Lower lobe of right lung (tissue), 2 donors: Measurements from ENCODE around the gene HOXA6. TPM values are rescaled to one million over a fixed set of nuclear protein-coding genes. Genes with fewer than 3 reads are reported as not detected.

Experiments
- ATAC-seq, 2 donors: fragments of 200-7000 bp; cut with Tn5 transposase; one replicate each; pipeline ENCODE4 v1.9.1; 2020 to 2022; ENCODE audit warnings: mild to moderate bottlenecking in 2 of 2, moderate library complexity in 2 of 2
- DNase-seq: peaks from one replicate; pipeline ENCODE4 v3.0.0-alpha.2; 2020
- H3K27ac ChIP-seq: fragments of 200-600 bp; one replicate; pipeline ENCODE4 v1.8.0; 2022
- H3K27me3 ChIP-seq: fragments of 200-600 bp; one replicate; pipeline ENCODE4 v1.8.0; 2022; ENCODE audit warnings: low read depth
- H3K36me3 ChIP-seq: fragments of 200-600 bp; one replicate; pipeline ENCODE4 v1.8.0; 2022; ENCODE audit warnings: mild to moderate bottlenecking
- H3K4me1 ChIP-seq: fragments of 200-600 bp; one replicate; pipeline ENCODE4 v1.8.0; 2022
- H3K4me3 ChIP-seq: fragments of 200-600 bp; one replicate; pipeline ENCODE4 v1.8.0; 2022; ENCODE audit warnings: mild to moderate bottlenecking
- H3K9me3 ChIP-seq: fragments of 200-600 bp; one replicate; pipeline ENCODE4 v1.8.0; 2022
- CTCF ChIP-seq: fragments of 200-600 bp; IDR thresholded peaks from one replicate; pipeline ENCODE4 v1.8.0; 2022; ENCODE audit warnings: antibody characterized with exemption, mild to moderate bottlenecking
- intact Hi-C: fragments of 100-400 bp; cut with DNase I; formaldehyde crosslinking; loops from one replicate; pipeline ENCODE4 v1.11.0; 2022
- total RNA-seq: library from RNA; stranded (reverse); fragmentation: NEBNext Ultra II Directional; extraction: Animal tissue kit (Norgen Biotek cat#: 25700); gene quantifications from one replicate; pipeline ENCODE4 v1.2.1, GENCODE V29; 2021
- donor health status: DM: no; HTN: yes; CAD: no; lungs with severe emphysema.

HOXA6 gene
- total RNA-seq, 1 donor from 2014 or later, result 4.6 TPM

GRCh38 chr7:27189295-27189996, 41.9 kb upstream of the HOXA6 start:
- intact Hi-C loops, result no loop called here
- Histone ChIP-seq H3K9me3 (no peaks in the 10 kb centered on the region), H3K4me1 (peaks cover 56% of the 10 kb centered on the region), H3K27me3 (peaks cover 100% of the 10 kb centered on the region), H3K27ac (no peak overlapping the region), H3K4me3 (peak overlapping the region; percentile 34), H3K36me3 (no peaks in the 10 kb centered on the region)
- DNase-seq, result no peak
- no peak for TF ChIP-seq CTCF
- ATAC-seq, result no peak

DNA sequence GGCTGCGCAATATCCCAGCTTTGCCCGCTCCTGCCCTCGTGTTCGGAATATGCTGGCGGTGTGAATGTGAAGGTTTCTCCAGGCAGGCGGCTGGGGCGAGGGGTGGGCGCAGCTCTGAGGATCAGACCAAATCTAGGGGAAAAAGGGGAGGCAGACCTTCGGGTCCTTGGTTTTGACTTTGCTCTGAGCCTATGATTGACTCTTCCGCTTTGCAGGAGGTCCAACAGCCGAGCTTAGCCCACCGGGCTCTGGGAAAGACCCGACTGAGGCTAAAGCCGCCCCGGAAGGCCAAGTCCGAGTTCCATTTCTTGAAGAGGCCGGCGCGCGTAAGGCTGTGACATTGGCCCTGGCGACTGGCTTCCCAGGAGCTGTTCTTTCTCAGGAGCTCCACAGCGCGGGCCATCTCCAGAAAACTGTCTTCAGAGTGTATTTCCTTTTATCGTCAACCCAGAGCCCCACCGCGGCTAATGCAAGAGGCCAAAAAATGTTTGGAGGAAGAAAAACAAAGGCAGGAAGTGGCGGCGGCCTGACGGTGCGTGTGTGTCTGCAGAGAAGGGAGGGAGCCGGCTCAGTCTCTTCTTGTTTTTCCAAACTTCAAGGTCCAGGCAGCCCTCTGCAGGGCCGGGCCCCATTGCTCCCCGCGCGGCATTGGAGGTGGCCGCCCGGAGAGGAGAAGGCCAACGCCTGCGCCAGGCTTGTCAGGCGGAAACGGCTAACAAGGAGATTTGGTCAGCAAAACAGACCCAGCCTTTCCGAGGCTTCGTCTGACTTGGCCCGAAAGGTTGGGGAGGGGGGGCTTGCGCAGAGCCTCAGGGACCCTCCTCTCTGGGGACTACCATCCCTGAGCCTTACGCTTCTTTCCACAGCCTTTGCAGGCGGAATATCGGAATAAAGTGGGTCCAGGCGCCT, 41.1 kb upstream of the HOXA6 start:
- no peak for TF ChIP-seq CTCF
- peak overlapping the region; percentile 34 for H3K4me3 ChIP-seq

GRCh38 chr7:27187475-27188385, 40.2 kb upstream of the HOXA6 start:
- no peak overlapping the region for H3K4me3 ChIP-seq
- intact Hi-C loops, result no loop called here
- ATAC-seq, result no peak
- no peak overlapping the region for H3K27ac ChIP-seq
- no peak for DNase-seq
- H3K36me3 ChIP-seq, result no peaks in the 10 kb centered on the region
- no peak for TF ChIP-seq CTCF
- peaks cover 58% of the 10 kb centered on the region for H3K4me1 ChIP-seq
- H3K27me3 ChIP-seq, result peaks cover 100% of the 10 kb centered on the region
- H3K9me3 ChIP-seq, result no peaks in the 10 kb centered on the region

More for the DNA sequence above, 41.1 kb upstream of the HOXA6 start:
- Histone ChIP-seq H3K36me3 (no peaks in the 10 kb centered on the region), H3K27me3 (peaks cover 100% of the 10 kb centered on the region), H3K9me3 (no peaks in the 10 kb centered on the region), H3K27ac (no peak overlapping the region), H3K4me1 (peaks cover 62% of the 10 kb centered on the region)
- intact Hi-C loops, result no loop called here
- DNase-seq (no peak), ATAC-seq (peak in 1 of 2 donors; percentile 21)

- H3K27ac ChIP-seq, result no peak overlapping the region
- intact Hi-C loops, result no loop called here
- no peaks in the 10 kb centered on the region for H3K36me3 ChIP-seq
- no peak for TF ChIP-seq CTCF
- ATAC-seq, result no peak
- peaks cover 100% of the 10 kb centered on the region for H3K27me3 ChIP-seq
- peaks cover 50% of the 10 kb centered on the region for H3K4me1 ChIP-seq
- H3K4me3 ChIP-seq, result no peak overlapping the region
- no peaks in the 10 kb centered on the region for H3K9me3 ChIP-seq
- DNase-seq, result no peak
Measured at GRCh38 chr7:27186668-27187474, 39.3 kb upstream of the HOXA6 start.
